Activated CD4-positive, alpha-beta T cell treated with anti-CD3 and anti-CD28 coated beads, Interleukin-2, Interleukin-4, amounts not matched to agents 100 ng/mL and 50 ng/mL, durations not matched to agents 16 hours and 8 hours (primary cell): ENCODE data around the gene ETFA.
A peak's percentile ranks its signal among the peaks of the same experiment; 100 is the strongest.
"Not testable (repeated sequence)": the region's sequence is repeated elsewhere in the genome, so short reads cannot be mapped to it uniquely, and the experiment has no call there.

Source experiments
- DNase-seq: peaks from one replicate; pipeline ENCODE4 v3.0.0-alpha.2; 2020; ENCODE audit warnings: low spot score

The ETFA gene

GRCh38 chr15:76324066-76324465, 12.8 kb upstream of the ETFA start:
- DNase-seq = no peak

- DNase-seq = no peak
These were observed 10.3 kb upstream of the ETFA start for GRCh38 chr15:76321602-76322001.

GRCh38 chr15:76321171-76321570, 9.9 kb upstream of the ETFA start:
- DNase-seq = no peak

- DNase-seq = no peak
These were observed 8.7 kb upstream of the ETFA start for GRCh38 chr15:76320012-76320411.

GRCh38 chr15:76313731-76314130, 2.5 kb upstream of the ETFA start:
- no peak for DNase-seq

GRCh38 chr15:76313175-76313567, 1.9 kb upstream of the ETFA start:
- DNase-seq = not testable (repeated sequence)

GRCh38 chr15:76312540-76313174, 1.4 kb upstream of the ETFA start:
- DNase-seq = no peak

GRCh38 chr15:76310475-76311099, 682 bp downstream of the ETFA start:
- no peak for DNase-seq

GRCh38 chr15:76309601-76310330, 1.5 kb downstream of the ETFA start:
- no peak for DNase-seq

- DNase-seq = no peak
These were observed 7.4 kb downstream of the ETFA start for GRCh38 chr15:76303909-76304308.

GRCh38 chr15:76299786-76300185, 11.5 kb downstream of the ETFA start:
- no peak for DNase-seq

GRCh38 chr15:76298986-76299385, 12.3 kb downstream of the ETFA start:
- no peak for DNase-seq

GRCh38 chr15:76297951-76298350, 13.3 kb downstream of the ETFA start:
- not testable (repeated sequence) for DNase-seq

- no peak for DNase-seq
These were observed 14.4 kb downstream of the ETFA start for GRCh38 chr15:76296849-76297248.

GRCh38 chr15:76294463-76294862, 16.8 kb downstream of the ETFA start:
- not testable (repeated sequence) for DNase-seq

- DNase-seq = peak; percentile 24
These were observed 17.9 kb downstream of the ETFA start for GRCh38 chr15:76293361-76293760.

GRCh38 chr15:76289582-76289981, 21.7 kb downstream of the ETFA start:
- no peak for DNase-seq

GRCh38 chr15:76286271-76286879, 24.9 kb downstream of the ETFA start:
- peak; percentile 51 for DNase-seq

- no peak for DNase-seq
These were observed 25.9 kb downstream of the ETFA start for GRCh38 chr15:76285241-76285825.

- DNase-seq = no peak
These were observed 28.8 kb downstream of the ETFA start for GRCh38 chr15:76282465-76282864.

- DNase-seq = no peak
These were observed 32.6 kb downstream of the ETFA start for GRCh38 chr15:76278651-76279050.

GRCh38 chr15:76274821-76275220, 36.4 kb downstream of the ETFA start:
- DNase-seq = no peak

GRCh38 chr15:76274226-76274625, 37.0 kb downstream of the ETFA start:
- no peak for DNase-seq
